B cell (primary cell): ENCODE results near the gene KIR3DL2. TPM values are rescaled to one million over a fixed set of nuclear protein-coding genes. Genes with fewer than 3 reads are reported as not detected.
A peak's percentile ranks its signal among the peaks of the same experiment; 100 is the strongest.

ENCODE experiments used
- ATAC-seq: fragments of 200-7000 bp; cut with Tn5 transposase; one replicate; pipeline ENCODE4 v1.10.0; 2021; ENCODE audit warnings: low read depth, mild to moderate bottlenecking, moderate number of reproducible peaks, moderate library complexity
- CTCF ChIA-PET: fragments of 350-600 bp; sonication (Branson Sonifier 250); formaldehyde crosslinking; loops from one replicate; lab custom pipeline; 2021; ENCODE audit warnings: antibody characterized with exemption, inconsistent platforms; lab: Charles Lee
- POLR2A ChIA-PET: fragments of 350-600 bp; sonication (Branson Sonifier 250); formaldehyde crosslinking; loops from one replicate; lab custom pipeline; 2021; ENCODE audit warnings: antibody characterized with exemption; lab: Charles Lee
- DNase-seq: peaks from one replicate; pipeline ENCODE4 v3.0.0; 2013
- H2AFZ ChIP-seq: 2 replicates; pipeline ENCODE4 v1.6.1; 2012; ENCODE audit warnings: mild to moderate bottlenecking, low read depth, low read length; ENCODE audit not compliant: insufficient read depth, poor library complexity, severe bottlenecking
- H3K27ac ChIP-seq, 2 donors: 1 replicate in 1 of 2; 2 replicates in 1 of 2; pipeline ENCODE4 v1.5.1; 2012 to 2013; ENCODE audit warnings: low read length in 2 of 2, mild to moderate bottlenecking in 2 of 2, moderate library complexity in 1 of 2
- H3K27me3 ChIP-seq, 4 experiments: fragments of 200-600 bp in 1 of 4; sonication (generic) in 1 of 4; replicated peaks in 1 of 4; 1 replicate in 2 of 4; 2 replicates in 2 of 4; pipeline versions ENCODE4 v1.6.1 to v1.7.0; 2013 to 2016; ENCODE audit warnings: low read length in 3 of 4, mild to moderate bottlenecking in 2 of 4, mixed read lengths in 1 of 4, moderate library complexity in 1 of 4; ENCODE audit not compliant: insufficient read depth in 4 of 4, control insufficient read depth in 3 of 4; ENCODE audit errors: control extremely low read depth in 1 of 4
- H3K36me3 ChIP-seq, 2 experiments: replicated peaks in 1 of 2; 1 replicate in 1 of 2; 2 replicates in 1 of 2; pipeline versions ENCODE4 v1.6.1 to v1.7.1; 2013; ENCODE audit warnings: low read length in 1 of 2; ENCODE audit not compliant: insufficient read depth in 2 of 2, control insufficient read depth in 1 of 2; ENCODE audit errors: control extremely low read depth in 1 of 2, extremely low read depth in 1 of 2
- H3K4me1 ChIP-seq, 2 donors: fragments of 200-600 bp in 1 of 2; sonication (generic) in 1 of 2; 1 replicate in 1 of 2; 2 replicates in 1 of 2; pipeline versions ENCODE4 v1.5.1 to v1.6.1; 2013 to 2017; ENCODE audit warnings: low read length in 2 of 2; ENCODE audit not compliant: control insufficient read depth in 2 of 2, insufficient read depth in 2 of 2
- H3K4me2 ChIP-seq: replicated peaks from 2 replicates; pipeline ENCODE3; 2012; ENCODE audit warnings: mild to moderate bottlenecking, low read depth, low read length; ENCODE audit not compliant: poor library complexity, severe bottlenecking
- H3K4me3 ChIP-seq, 5 experiments: fragments of 200-600 bp in 1 of 5; sonication (generic) in 1 of 5; 1 replicate in 3 of 5; 2 replicates in 2 of 5; pipeline versions ENCODE4 v1.5.1 to v1.7.0; 2011 to 2016; ENCODE audit warnings: low read length in 4 of 5, mild to moderate bottlenecking in 4 of 5, low read depth in 2 of 5, control low read depth in 1 of 5, moderate library complexity in 1 of 5; ENCODE audit not compliant: insufficient read depth in 1 of 5; ENCODE audit errors: control extremely low read depth in 1 of 5, extremely low read depth in 1 of 5
- H3K79me2 ChIP-seq: fragments of 200-600 bp; sonication (generic); one replicate; pipeline ENCODE4 v1.6.0; 2016; ENCODE audit warnings: low read length; ENCODE audit not compliant: control insufficient read depth, insufficient read depth
- H3K9ac ChIP-seq: fragments of 200-600 bp; sonication (generic); 2 replicates; pipeline ENCODE4 v1.6.1; 2017; ENCODE audit warnings: mild to moderate bottlenecking, low read length, moderate library complexity
- H3K9me3 ChIP-seq, 3 donors: one replicate each; pipeline versions ENCODE4 v1.6.1 to v1.7.1; 2013; ENCODE audit warnings: low read length in 2 of 3; ENCODE audit not compliant: control insufficient read depth in 2 of 3, insufficient read depth in 1 of 3; ENCODE audit errors: control extremely low read depth in 1 of 3
- H4K20me1 ChIP-seq: 2 replicates; pipeline ENCODE4 v1.6.0; 2012; ENCODE audit warnings: mild to moderate bottlenecking, low read length; ENCODE audit not compliant: insufficient read depth, control insufficient read depth, poor library complexity, severe bottlenecking
- H3K27ac Mint-ChIP-seq: one replicate; pipeline ENCODE4 v1.8.0; 2021; ENCODE audit warnings: mixed read lengths
- H3K27me3 Mint-ChIP-seq: one replicate; pipeline ENCODE4 v1.8.0; 2021; ENCODE audit warnings: mixed read lengths
- H3K4me1 Mint-ChIP-seq: one replicate; pipeline ENCODE4 v1.8.0; 2021; ENCODE audit warnings: mixed read lengths
- H3K4me3 Mint-ChIP-seq: one replicate; pipeline ENCODE4 v1.8.0; 2021; ENCODE audit warnings: mixed read lengths
- H3K9me3 Mint-ChIP-seq: one replicate; pipeline ENCODE4 v1.8.0; 2022; ENCODE audit warnings: mixed read lengths; ENCODE audit not compliant: insufficient read depth
- CTCF ChIP-seq: fragments of 200-600 bp; IDR thresholded peaks from one replicate; pipeline ENCODE4 v1.8.0; 2022; ENCODE audit warnings: antibody characterized with exemption, mild to moderate bottlenecking
- EZH2 ChIP-seq: IDR thresholded peaks from 2 replicates; pipeline ENCODE4 v1.6.1; 2012; ENCODE audit warnings: borderline replicate concordance, low read depth, mild to moderate bottlenecking, moderate library complexity, low read length; ENCODE audit not compliant: insufficient read depth, poor library complexity, severe bottlenecking
- WGBS: methylation state at CpG from one replicate; pipeline ENCODE4 v1.1.5; 2013; ENCODE audit warnings: missing lambda C conversion rate; ENCODE audit not compliant: insufficient coverage; 5-methylcytosine and 5-hydroxymethylcytosine counted together
- intact Hi-C: fragments of 100-400 bp; cut with micrococcal nuclease; formaldehyde crosslinking; loops from one replicate; pipeline ENCODE4 v1.10.0; 2022
- polyA plus RNA-seq: library from polyadenylated mRNA; depleted of rRNA; stranded (reverse); fragments of >200 nt; gene quantifications from 2 replicates; pipeline ENCODE4 v1.2.3, GENCODE V29; 2012
- total RNA-seq, 2 donors: library from RNA; stranded (reverse); fragments of 120-200 nt in 1 of 2; gene quantifications; 1 replicate in 1 of 2; 2 replicates in 1 of 2; pipeline versions ENCODE4 v1.2.3 to v1.2.4, GENCODE V29; 2013 to 2022

Gene KIR3DL2
- total and polyA plus RNA-seq, 2 donors (not counting 1 experiment from before 2014, with no cell fraction given) = 0.17 to 0.30 TPM

- Histone ChIP-seq H3K36me3 (no peaks in the 10 kb centered on the region), H3K9ac (no peak overlapping the region), H4K20me1 (no peaks in the 10 kb centered on the region), H3K4me3 (peak overlapping the region in 1 of 5 experiments; percentile 46), H3K79me2 (no peaks in the 10 kb centered on the region), H2AFZ (no peak overlapping the region), H3K27me3 (peaks cover 0 to 7% (median 0%) of the 10 kb centered on the region in 4 experiments), H3K4me2 (peak overlapping the region; percentile 38), H3K27ac (no peak overlapping the region), H3K9me3 (peaks cover 0 to 11% (median 0%) of the 10 kb centered on the region in 3 donors), H3K4me1 (no peaks in the 10 kb centered on the region)
- intact Hi-C loops = no loop called here
- ATAC-seq (no peak), DNase-seq (no peak)
- peaks cover 9% of the 10 kb centered on the region for H3K27me3 Mint-ChIP-seq
- POLR2A ChIA-PET = no interaction called here
- TF ChIP-seq EZH2 = no peak
- TF ChIP-seq CTCF = no peak
- H3K27ac Mint-ChIP-seq = no peak overlapping the region
- H3K4me1 Mint-ChIP-seq = no peaks in the 10 kb centered on the region
- no CpG with 5 or more reads among the region's 5 CpGs for WGBS
- H3K9me3 Mint-ChIP-seq = no peaks in the 10 kb centered on the region
- CTCF ChIA-PET = no interaction called here
- no peak overlapping the region for H3K4me3 Mint-ChIP-seq
Measured at GRCh38 chr19:54905421-54905802, 55.2 kb downstream of the KIR3DL2 start.

GRCh38 chr19:54905803-54906511 is 55.7 kb downstream of the KIR3DL2 start, which contains the start of gene NCR1:
Gene NCR1, plus strand, starts transcription at chr19:54906148. Its CDS starts 40 bp downstream, at chr19:54906188.
- Histone ChIP-seq H3K9me3 (peaks cover 0 to 11% (median 0%) of the 10 kb centered on the region in 3 donors), H4K20me1 (no peaks in the 10 kb centered on the region), H3K36me3 (no peaks in the 10 kb centered on the region), H3K4me2 (peak within 1 kb of the TSS; percentile 38), H3K9ac (no peak within 1 kb of the TSS), H2AFZ (no peak within 1 kb of the TSS), H3K27ac (no peak within 1 kb of the TSS), H3K79me2 (no peaks in the 10 kb centered on the region), H3K27me3 (peaks cover 0 to 7% (median 0%) of the 10 kb centered on the region in 4 experiments), H3K4me1 (no peaks in the 10 kb centered on the region), H3K4me3 (peak within 1 kb of the TSS in 1 of 5 experiments; percentile 46)
- Mint-ChIP-seq H3K27me3 (peaks cover 13% of the 10 kb centered on the region), H3K27ac (no peak within 1 kb of the TSS), H3K9me3 (no peaks in the 10 kb centered on the region), H3K4me3 (no peak within 1 kb of the TSS), H3K4me1 (no peaks in the 10 kb centered on the region)
- POLR2A ChIA-PET = no interaction called here
- ATAC-seq (no peak), DNase-seq (no peak)
- CTCF ChIA-PET = no interaction called here
- intact Hi-C loops = no loop called here
- 71% methylated on average over 18 of the region's 22 CpGs for WGBS
- TF ChIP-seq EZH2 (no peak), CTCF (no peak)
